DOHH2 (cell line): ENCODE measurements around the gene CKS1B.

ENCODE experiments used
- H3F3A ChIP-seq: fragments of 200-600 bp; sonication (generic), shearing (Covaris generic); 2 replicates; pipeline ENCODE4 v1.6.0; 2016; ENCODE audit warnings: antibody characterized with exemption, mild to moderate bottlenecking; ENCODE audit not compliant: control insufficient read depth, insufficient read depth
- H3K27ac ChIP-seq: fragments of 200-600 bp; sonication (generic); 2 replicates; pipeline ENCODE4 v1.5.1; 2014; ENCODE audit warnings: low read depth, mild to moderate bottlenecking, low read length, moderate library complexity
- H3K27me3 ChIP-seq: fragments of 200-600 bp; sonication (generic); 2 replicates; pipeline ENCODE4 v1.6.1; 2014; ENCODE audit warnings: mild to moderate bottlenecking, low read length, mixed read lengths; ENCODE audit not compliant: control insufficient read depth
- H3K36me3 ChIP-seq: fragments of 200-600 bp; sonication (generic); 2 replicates; pipeline ENCODE4 v1.6.1; 2014; ENCODE audit warnings: mild to moderate bottlenecking, low read length, moderate library complexity, mixed read lengths; ENCODE audit not compliant: control insufficient read depth
- H3K4me1 ChIP-seq: fragments of 200-600 bp; sonication (generic); 2 replicates; pipeline ENCODE4 v1.6.1; 2014; ENCODE audit warnings: mild to moderate bottlenecking, low read length, mixed read lengths; ENCODE audit not compliant: control insufficient read depth
- H3K4me2 ChIP-seq: fragments of 200-600 bp; sonication (generic); 2 replicates; pipeline ENCODE4 v1.6.0; 2014; ENCODE audit warnings: mild to moderate bottlenecking, low read length, moderate library complexity
- H3K4me3 ChIP-seq: fragments of 200-600 bp; sonication (generic); 2 replicates; pipeline ENCODE4 v1.5.1; 2014; ENCODE audit warnings: mild to moderate bottlenecking, low read length, mixed read lengths
- H3K79me2 ChIP-seq: fragments of 200-600 bp; sonication (generic); 2 replicates; pipeline ENCODE4 v1.6.1; 2014; ENCODE audit warnings: mild to moderate bottlenecking, low read length, mixed read lengths; ENCODE audit not compliant: control insufficient read depth
- H3K9me2 ChIP-seq: fragments of 200-600 bp; sonication (generic); replicated peaks from 2 replicates; pipeline ENCODE4 v1.6.1; 2014; ENCODE audit warnings: mild to moderate bottlenecking, low read length, mixed read lengths; ENCODE audit not compliant: control insufficient read depth
- H3K9me3 ChIP-seq: fragments of 200-600 bp; sonication (generic); 2 replicates; pipeline ENCODE4 v1.6.1; 2014; ENCODE audit warnings: antibody characterized with exemption, low read length, mixed read lengths; ENCODE audit not compliant: control insufficient read depth, insufficient read depth
- H4K20me1 ChIP-seq: fragments of 200-600 bp; sonication (generic); 2 replicates; pipeline ENCODE4 v1.6.0; 2014; ENCODE audit warnings: low read depth, mild to moderate bottlenecking, antibody characterized with exemption, low read length, moderate library complexity; ENCODE audit not compliant: control insufficient read depth, insufficient read depth
- EZH2phosphoT487 ChIP-seq: fragments of 200-600 bp; sonication (generic); IDR thresholded peaks from 2 replicates; pipeline ENCODE4 v1.6.1; 2017; ENCODE audit warnings: borderline replicate concordance, mild to moderate bottlenecking, antibody characterized with exemption, low read length, moderate library complexity, mixed read lengths
- TF ChIP-seq, protein P1 (sequence below): fragments of 200-600 bp; sonication (generic); IDR thresholded peaks from one replicate; pipeline ENCODE4 v1.5.1; 2014; ENCODE audit warnings: antibody characterized with exemption, mild to moderate bottlenecking, low read depth, low read length; ENCODE audit not compliant: poor library complexity, severe bottlenecking

The CKS1B gene

DNA sequence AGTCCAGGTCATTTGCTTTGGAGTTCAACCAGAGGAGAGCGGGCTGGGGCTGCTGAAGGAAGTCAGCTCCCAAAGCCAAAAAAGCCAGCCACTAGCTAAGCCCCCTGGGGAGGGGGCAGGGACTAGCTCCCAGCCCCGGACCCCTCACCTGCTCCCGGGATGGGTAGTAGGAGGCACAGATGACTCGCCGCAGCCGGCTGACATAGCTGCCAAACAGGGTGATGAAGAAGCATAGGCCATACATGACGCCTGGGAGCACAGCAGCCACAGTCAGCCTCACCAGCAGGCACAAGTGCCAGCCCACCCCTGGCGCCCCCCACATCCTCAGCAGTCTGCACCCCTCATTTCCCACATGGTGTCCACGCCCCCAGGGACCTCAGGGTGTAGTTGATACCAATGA is 51.7 kb downstream of the CKS1B start:
- Histone ChIP-seq H3K4me3 (no peak overlapping the region), H3K27ac (no peak overlapping the region), H3K4me1 (no peaks in the 10 kb centered on the region), H3F3A (no peaks in the 10 kb centered on the region), H3K4me2 (no peak overlapping the region), H3K79me2 (no peaks in the 10 kb centered on the region), H3K27me3 (peaks cover 16% of the 10 kb centered on the region), H4K20me1 (no peaks in the 10 kb centered on the region), H3K9me2 (no peaks in the 10 kb centered on the region), H3K36me3 (no peaks in the 10 kb centered on the region), H3K9me3 (no peaks in the 10 kb centered on the region)
- TF ChIP-seq, protein P1, sequence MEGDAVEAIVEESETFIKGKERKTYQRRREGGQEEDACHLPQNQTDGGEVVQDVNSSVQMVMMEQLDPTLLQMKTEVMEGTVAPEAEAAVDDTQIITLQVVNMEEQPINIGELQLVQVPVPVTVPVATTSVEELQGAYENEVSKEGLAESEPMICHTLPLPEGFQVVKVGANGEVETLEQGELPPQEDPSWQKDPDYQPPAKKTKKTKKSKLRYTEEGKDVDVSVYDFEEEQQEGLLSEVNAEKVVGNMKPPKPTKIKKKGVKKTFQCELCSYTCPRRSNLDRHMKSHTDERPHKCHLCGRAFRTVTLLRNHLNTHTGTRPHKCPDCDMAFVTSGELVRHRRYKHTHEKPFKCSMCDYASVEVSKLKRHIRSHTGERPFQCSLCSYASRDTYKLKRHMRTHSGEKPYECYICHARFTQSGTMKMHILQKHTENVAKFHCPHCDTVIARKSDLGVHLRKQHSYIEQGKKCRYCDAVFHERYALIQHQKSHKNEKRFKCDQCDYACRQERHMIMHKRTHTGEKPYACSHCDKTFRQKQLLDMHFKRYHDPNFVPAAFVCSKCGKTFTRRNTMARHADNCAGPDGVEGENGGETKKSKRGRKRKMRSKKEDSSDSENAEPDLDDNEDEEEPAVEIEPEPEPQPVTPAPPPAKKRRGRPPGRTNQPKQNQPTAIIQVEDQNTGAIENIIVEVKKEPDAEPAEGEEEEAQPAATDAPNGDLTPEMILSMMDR, result no peak
- no peak for TF ChIP-seq EZH2phosphoT487

DNA sequence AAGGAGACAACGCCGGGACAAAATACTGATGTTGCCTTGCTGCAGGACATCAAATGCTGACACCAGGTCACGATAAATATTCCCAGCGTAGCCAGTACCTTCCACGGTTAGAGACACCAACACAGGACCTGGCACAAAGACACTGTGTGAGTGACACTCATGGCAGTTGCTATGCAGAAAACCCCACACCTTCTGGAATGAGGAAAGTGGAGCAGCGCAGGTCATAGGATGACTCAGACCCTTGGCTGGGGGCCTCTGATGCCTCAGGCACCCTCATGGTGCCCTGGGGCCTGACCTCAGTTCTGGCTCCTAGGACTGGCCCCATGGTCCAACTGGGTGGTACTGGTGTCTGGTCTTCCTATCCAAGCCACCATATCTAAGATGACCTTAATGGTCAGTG is 52.1 kb downstream of the CKS1B start:
- H3K4me1 ChIP-seq, result no peaks in the 10 kb centered on the region
- no peak overlapping the region for H3K4me2 ChIP-seq
- no peaks in the 10 kb centered on the region for H3K9me2 ChIP-seq

More for the DNA sequence above, 52.1 kb downstream of the CKS1B start:
- Histone ChIP-seq H3K36me3 (no peaks in the 10 kb centered on the region), H4K20me1 (no peaks in the 10 kb centered on the region), H3K79me2 (no peaks in the 10 kb centered on the region), H3K27me3 (peaks cover 16% of the 10 kb centered on the region), H3K27ac (no peak overlapping the region), H3K4me3 (no peak overlapping the region), H3K9me3 (no peaks in the 10 kb centered on the region), H3F3A (no peaks in the 10 kb centered on the region)
- TF ChIP-seq EZH2phosphoT487, result no peak
- TF ChIP-seq, protein P1, result no peak
